T-cell (primary cell): Measurements from ENCODE around the gene SLC5A1. TPM values are rescaled to one million over a fixed set of nuclear protein-coding genes. Genes with fewer than 3 reads are reported as not detected.

Source experiments
- ATAC-seq, 4 experiments: fragments of 200-7000 bp in 3 of 4; fragments of 150-1000 bp in 1 of 4; cut with Tn5 transposase; replicated peaks in 1 of 4; 1 replicate in 3 of 4; 2 replicates in 1 of 4; pipeline ENCODE4 v1.10.0; 2021; ENCODE audit warnings: moderate library complexity in 3 of 4, mild to moderate bottlenecking in 2 of 4, moderate number of reproducible peaks in 1 of 4
- CTCF ChIA-PET, 2 donors: fragments of 300-600 bp; sonication (Branson Sonifier 250); formaldehyde crosslinking; loops; one replicate each; lab custom pipeline; 2022; ENCODE audit warnings: antibody characterized with exemption in 2 of 2; lab: Charles Lee
- POLR2A ChIA-PET, 2 donors: fragments of 300-600 bp; sonication (Branson Sonifier 250); formaldehyde crosslinking; loops; one replicate each; lab custom pipeline; 2022; ENCODE audit warnings: antibody characterized with exemption in 2 of 2; lab: Charles Lee
- DNase-seq, 35 experiments: peaks; one replicate each; pipeline versions ENCODE4 v3.0.0 to v3.0.0-alpha.2; 2013 to 2023
- H3K27ac ChIP-seq: one replicate; pipeline ENCODE4 v1.5.1; 2013; ENCODE audit warnings: low read length
- H3K27me3 ChIP-seq, 2 experiments: replicated peaks in 1 of 2; 1 replicate in 1 of 2; 2 replicates in 1 of 2; pipeline versions ENCODE4 v1.6.1 to v1.7.0; 2013; ENCODE audit warnings: low read length in 1 of 2, mixed read lengths in 1 of 2; ENCODE audit not compliant: control insufficient read depth in 2 of 2, insufficient read depth in 2 of 2; ENCODE audit errors: extremely low read depth in 1 of 2
- H3K36me3 ChIP-seq, 2 donors: 1 replicate in 1 of 2; 2 replicates in 1 of 2; pipeline versions ENCODE4 v1.6.1 to v1.7.0; 2013; ENCODE audit warnings: low read length in 1 of 2; ENCODE audit not compliant: control insufficient read depth in 2 of 2, insufficient read depth in 1 of 2; ENCODE audit errors: extremely low read depth in 1 of 2
- H3K4me1 ChIP-seq, 2 experiments: 1 replicate in 1 of 2; 2 replicates in 1 of 2; pipeline versions ENCODE4 v1.6.1 to v1.7.0; 2013; ENCODE audit warnings: low read length in 2 of 2, mixed read lengths in 1 of 2; ENCODE audit not compliant: insufficient read depth in 2 of 2, control insufficient read depth in 1 of 2; ENCODE audit errors: extremely low read depth in 1 of 2
- H3K4me3 ChIP-seq, 2 donors: 1 replicate in 1 of 2; 2 replicates in 1 of 2; pipeline versions ENCODE4 v1.5.1 to v1.7.0; 2013; ENCODE audit warnings: mild to moderate bottlenecking in 2 of 2, low read length in 1 of 2, moderate library complexity in 1 of 2; ENCODE audit not compliant: control insufficient read depth in 1 of 2; ENCODE audit errors: extremely low read depth in 1 of 2
- H3K9me3 ChIP-seq: 2 replicates; pipeline ENCODE4 v1.7.0; 2013
- H3K27ac Mint-ChIP-seq, 2 donors: one replicate each; pipeline ENCODE4 v1.8.0; 2020 to 2021; ENCODE audit warnings: mild to moderate bottlenecking in 2 of 2, mixed read lengths in 2 of 2
- H3K27me3 Mint-ChIP-seq, 2 donors: one replicate each; pipeline ENCODE4 v1.8.0; 2021 to 2022; ENCODE audit warnings: mixed read lengths in 2 of 2
- H3K36me3 Mint-ChIP-seq: one replicate; pipeline ENCODE4 v1.8.0; 2021; ENCODE audit warnings: mixed read lengths
- H3K4me1 Mint-ChIP-seq, 3 donors: one replicate each; pipeline ENCODE4 v1.8.0; 2020 to 2022; ENCODE audit warnings: mixed read lengths in 3 of 3, mild to moderate bottlenecking in 1 of 3
- H3K4me3 Mint-ChIP-seq, 3 donors: one replicate each; pipeline ENCODE4 v1.8.0; 2020 to 2022; ENCODE audit warnings: mild to moderate bottlenecking in 3 of 3, mixed read lengths in 3 of 3, moderate library complexity in 3 of 3
- H3K9me3 Mint-ChIP-seq, 3 donors: one replicate each; pipeline ENCODE4 v1.8.0; 2020 to 2022; ENCODE audit warnings: mixed read lengths in 3 of 3
- WGBS: methylation state at CpG from one replicate; pipeline ENCODE4 v1.1.5; 2013; ENCODE audit warnings: missing lambda C conversion rate; ENCODE audit not compliant: insufficient coverage; 5-methylcytosine and 5-hydroxymethylcytosine counted together
- total RNA-seq, 35 experiments: library from RNA in 6 of 35; stranded (reverse) in 6 of 35; fragments of 120-200 nt in 1 of 35; gene quantifications; one replicate each; pipeline versions ENCODE4 v1.2.1 to v1.2.4 and lab custom pipeline; 2013 to 2026

The SLC5A1 gene
- total RNA-seq, 5 donors from 2014 or later (not counting 1 experiment from before 2014, with no cell fraction given) = not detected

GRCh38 chr22:32024796-32025195 is 18.3 kb upstream of the SLC5A1 start:
- ATAC-seq (no peak), DNase-seq (no peak)
- H3K9me3 ChIP-seq = no peaks in the 10 kb centered on the region
- H3K27me3 ChIP-seq = peaks cover under 1 to 5% of the 10 kb centered on the region in 2 experiments
- H3K27me3 Mint-ChIP-seq = peaks cover 16 to 26% of the 10 kb centered on the region in 2 donors
- H3K4me1 Mint-ChIP-seq = no peaks in the 10 kb centered on the region
- H3K27ac Mint-ChIP-seq = no peak overlapping the region
- CTCF ChIA-PET = no interaction called here
- peaks cover 0 to 7% (median 3%) of the 10 kb centered on the region in 3 donors for H3K9me3 Mint-ChIP-seq
- H3K4me3 ChIP-seq = no peak overlapping the region
- H3K36me3 ChIP-seq = no peaks in the 10 kb centered on the region
- no peaks in the 10 kb centered on the region for H3K36me3 Mint-ChIP-seq
- H3K4me3 Mint-ChIP-seq = no peak overlapping the region
- no peaks in the 10 kb centered on the region for H3K4me1 ChIP-seq
- POLR2A ChIA-PET = no interaction called here
- 75% methylated on average over 1 of the region's 1 CpG for WGBS
- H3K27ac ChIP-seq = no peak overlapping the region

GRCh38 chr22:32030518-32031247 is 12.4 kb upstream of the SLC5A1 start:
- 80% methylated on average over 1 of the region's 4 CpGs for WGBS
- H3K4me1 Mint-ChIP-seq = no peaks in the 10 kb centered on the region
- no peaks in the 10 kb centered on the region for H3K9me3 Mint-ChIP-seq
- no peak overlapping the region for H3K4me3 Mint-ChIP-seq
- H3K27ac ChIP-seq = no peak overlapping the region
- no peaks in the 10 kb centered on the region for H3K9me3 ChIP-seq
- no peaks in the 10 kb centered on the region for H3K36me3 Mint-ChIP-seq
- ChIA-PET POLR2A (no interaction called here), CTCF (no interaction called here)
- DNase-seq (no peak), ATAC-seq (no peak)
- H3K4me3 ChIP-seq = no peak overlapping the region
- no peaks in the 10 kb centered on the region for H3K36me3 ChIP-seq
- H3K27ac Mint-ChIP-seq = no peak overlapping the region
- no peaks in the 10 kb centered on the region for H3K4me1 ChIP-seq
- H3K27me3 ChIP-seq = peaks cover 0 to 12% of the 10 kb centered on the region in 2 experiments
- peaks cover 3 to 10% of the 10 kb centered on the region in 2 donors for H3K27me3 Mint-ChIP-seq

GRCh38 chr22:32031466-32031865 is 11.6 kb upstream of the SLC5A1 start:
- CTCF ChIA-PET = no interaction called here
- H3K4me1 Mint-ChIP-seq = no peaks in the 10 kb centered on the region

GRCh38 chr22:32034275-32034674 is 8.8 kb upstream of the SLC5A1 start:
- Histone ChIP-seq H3K27me3 (peaks cover 0 to 11% of the 10 kb centered on the region in 2 experiments), H3K9me3 (no peaks in the 10 kb centered on the region), H3K4me3 (no peak overlapping the region), H3K27ac (no peak overlapping the region), H3K36me3 (no peaks in the 10 kb centered on the region), H3K4me1 (no peaks in the 10 kb centered on the region)
- Mint-ChIP-seq H3K4me3 (no peak overlapping the region), H3K9me3 (no peaks in the 10 kb centered on the region), H3K4me1 (no peaks in the 10 kb centered on the region), H3K27ac (no peak overlapping the region), H3K27me3 (peaks cover 14 to 26% of the 10 kb centered on the region in 2 donors), H3K36me3 (no peaks in the 10 kb centered on the region)
- 80% methylated on average over 1 of the region's 5 CpGs for WGBS
- ChIA-PET POLR2A (no interaction called here), CTCF (no interaction called here)
- ATAC-seq (no peak), DNase-seq (no peak)

More at GRCh38 chr22:32031466-32031865, 11.6 kb upstream of the SLC5A1 start:
- Histone ChIP-seq H3K4me3 (no peak overlapping the region), H3K4me1 (no peaks in the 10 kb centered on the region), H3K27me3 (peaks cover 0 to 14% of the 10 kb centered on the region in 2 experiments), H3K36me3 (no peaks in the 10 kb centered on the region), H3K9me3 (no peaks in the 10 kb centered on the region), H3K27ac (no peak overlapping the region)
- H3K4me3 Mint-ChIP-seq = no peak overlapping the region
- no peak for DNase-seq
- POLR2A ChIA-PET = no interaction called here
- ATAC-seq = no peak
- peaks cover 6 to 9% of the 10 kb centered on the region in 2 donors for H3K27me3 Mint-ChIP-seq
- no peak overlapping the region for H3K27ac Mint-ChIP-seq
- whole genome bisulfite sequencing = 100% methylated on average over 3 of the region's 5 CpGs
- H3K36me3 Mint-ChIP-seq = no peaks in the 10 kb centered on the region
- no peaks in the 10 kb centered on the region for H3K9me3 Mint-ChIP-seq

- ATAC-seq = no peak
These were observed 5.8 kb upstream of the SLC5A1 start for GRCh38 chr22:32037236-32037635.

GRCh38 chr22:32040324-32040904 is 2.6 kb upstream of the SLC5A1 start:
- WGBS = 29% methylated on average over 3 of the region's 3 CpGs
- Histone ChIP-seq H3K9me3 (no peaks in the 10 kb centered on the region), H3K27ac (no peak overlapping the region), H3K4me1 (no peaks in the 10 kb centered on the region), H3K4me3 (no peak overlapping the region), H3K36me3 (no peaks in the 10 kb centered on the region), H3K27me3 (peaks cover 0 to 34% of the 10 kb centered on the region in 2 experiments)
- DNase-seq (no peak), ATAC-seq (no peak)
- Mint-ChIP-seq H3K9me3 (no peaks in the 10 kb centered on the region), H3K27ac (no peak overlapping the region), H3K36me3 (no peaks in the 10 kb centered on the region), H3K4me3 (no peak overlapping the region), H3K4me1 (no peaks in the 10 kb centered on the region), H3K27me3 (peaks cover 48 to 53% of the 10 kb centered on the region in 2 donors)
- CTCF ChIA-PET = no interaction called here
- POLR2A ChIA-PET = no interaction called here

More at GRCh38 chr22:32037236-32037635, 5.8 kb upstream of the SLC5A1 start:
- no peak overlapping the region for H3K4me3 Mint-ChIP-seq
- Histone ChIP-seq H3K36me3 (no peaks in the 10 kb centered on the region), H3K4me3 (no peak overlapping the region), H3K27ac (no peak overlapping the region), H3K27me3 (peaks cover 0 to 20% of the 10 kb centered on the region in 2 experiments), H3K9me3 (no peaks in the 10 kb centered on the region), H3K4me1 (no peaks in the 10 kb centered on the region)
- H3K9me3 Mint-ChIP-seq = no peaks in the 10 kb centered on the region
- peaks cover 29 to 33% of the 10 kb centered on the region in 2 donors for H3K27me3 Mint-ChIP-seq
- no peak for DNase-seq
- POLR2A ChIA-PET = no interaction called here
- CTCF ChIA-PET = no interaction called here
- no CpG with 5 or more reads among the region's 6 CpGs for WGBS
- no peak overlapping the region for H3K27ac Mint-ChIP-seq
- H3K4me1 Mint-ChIP-seq = no peaks in the 10 kb centered on the region
- H3K36me3 Mint-ChIP-seq = no peaks in the 10 kb centered on the region
